Endodermal cell (in vitro differentiated cells): ENCODE measurements around the gene BNC2. TPM values are rescaled to one million over a fixed set of nuclear protein-coding genes. Genes with fewer than 3 reads are reported as not detected.

Experiments
- DNase-seq: peaks from one replicate; pipeline ENCODE4 v3.0.0-alpha.2; 2017
- H3K27ac ChIP-seq: 2 replicates; pipeline ENCODE4 v1.5.1; 2013; ENCODE audit warnings: mild to moderate bottlenecking, low read depth, low read length, moderate library complexity
- H3K27me3 ChIP-seq: 2 replicates; pipeline ENCODE4 v1.6.1; 2013; ENCODE audit warnings: mild to moderate bottlenecking, low read length, moderate library complexity; ENCODE audit not compliant: insufficient read depth, control insufficient read depth, poor library complexity, severe bottlenecking
- H3K36me3 ChIP-seq: 2 replicates; pipeline ENCODE4 v1.7.0; 2013; ENCODE audit warnings: mild to moderate bottlenecking, low read length, moderate library complexity; ENCODE audit not compliant: control insufficient read depth, insufficient read depth
- H3K4me1 ChIP-seq: one replicate; pipeline ENCODE4 v1.7.0; 2013; ENCODE audit warnings: low read length; ENCODE audit not compliant: control insufficient read depth, insufficient read depth
- H3K4me3 ChIP-seq: 2 replicates; pipeline ENCODE4 v1.5.1; 2013; ENCODE audit warnings: mild to moderate bottlenecking, low read length, moderate library complexity
- H3K9ac ChIP-seq: 2 replicates; pipeline ENCODE4 v1.6.1; 2013; ENCODE audit warnings: mild to moderate bottlenecking, low read length, moderate library complexity; ENCODE audit not compliant: poor library complexity, severe bottlenecking; ENCODE audit errors: extremely low read depth
- H3K9me3 ChIP-seq: 2 replicates; pipeline ENCODE4 v1.6.1; 2013; ENCODE audit warnings: mild to moderate bottlenecking, low read length, moderate library complexity; ENCODE audit not compliant: control insufficient read depth
- H3K27ac Mint-ChIP-seq: 2 replicates; pipeline ENCODE4 v1.8.0; 2020; ENCODE audit warnings: mixed read lengths
- H3K27me3 Mint-ChIP-seq: 2 replicates; pipeline ENCODE4 v1.8.0; 2021; ENCODE audit warnings: mild to moderate bottlenecking, mixed read lengths; ENCODE audit not compliant: insufficient read depth
- H3K36me3 Mint-ChIP-seq: 2 replicates; pipeline ENCODE4 v1.8.0; 2020; ENCODE audit warnings: low read depth, mixed read lengths
- H3K4me1 Mint-ChIP-seq: 2 replicates; pipeline ENCODE4 v1.8.0; 2020; ENCODE audit warnings: mixed read lengths
- H3K4me3 Mint-ChIP-seq: 2 replicates; pipeline ENCODE4 v1.8.0; 2020; ENCODE audit warnings: mild to moderate bottlenecking, moderate library complexity, mixed read lengths
- H3K9me3 Mint-ChIP-seq: 2 replicates; pipeline ENCODE4 v1.8.0; 2020; ENCODE audit warnings: mild to moderate bottlenecking, mixed read lengths
- WGBS, 2 experiments: methylation state at CpG; one replicate each; pipeline versions ENCODE4 v1.1.5 to v1.1.7; 2013; ENCODE audit warnings: missing lambda C conversion rate in 2 of 2, mixed read lengths in 1 of 2; ENCODE audit not compliant: insufficient coverage in 1 of 2, insufficient read length in 1 of 2; 5-methylcytosine and 5-hydroxymethylcytosine counted together
- total RNA-seq, 2 donors: library from RNA; stranded (reverse); fragmentation: NEBNext Ultra II Directional in 1 of 2; extraction: Animal tissue kit (Norgen Biotek cat#: 25700) in 1 of 2; gene quantifications; 2 replicates in 1 of 2; 3 replicates in 1 of 2; pipeline ENCODE4 v1.2.1, GENCODE V29; 2021
- TF ChIP-seq, protein P1 (sequence below): fragments of 200-600 bp; sonication (generic); conservative IDR thresholded peaks from 2 replicates; pipeline ENCODE4 v1.5.0; 2021; ENCODE audit warnings: antibody characterized with exemption, mild to moderate bottlenecking

BNC2 gene
- total RNA-seq, 2 donors from 2014 or later, result 3.0 to 10.5 TPM

DNA sequence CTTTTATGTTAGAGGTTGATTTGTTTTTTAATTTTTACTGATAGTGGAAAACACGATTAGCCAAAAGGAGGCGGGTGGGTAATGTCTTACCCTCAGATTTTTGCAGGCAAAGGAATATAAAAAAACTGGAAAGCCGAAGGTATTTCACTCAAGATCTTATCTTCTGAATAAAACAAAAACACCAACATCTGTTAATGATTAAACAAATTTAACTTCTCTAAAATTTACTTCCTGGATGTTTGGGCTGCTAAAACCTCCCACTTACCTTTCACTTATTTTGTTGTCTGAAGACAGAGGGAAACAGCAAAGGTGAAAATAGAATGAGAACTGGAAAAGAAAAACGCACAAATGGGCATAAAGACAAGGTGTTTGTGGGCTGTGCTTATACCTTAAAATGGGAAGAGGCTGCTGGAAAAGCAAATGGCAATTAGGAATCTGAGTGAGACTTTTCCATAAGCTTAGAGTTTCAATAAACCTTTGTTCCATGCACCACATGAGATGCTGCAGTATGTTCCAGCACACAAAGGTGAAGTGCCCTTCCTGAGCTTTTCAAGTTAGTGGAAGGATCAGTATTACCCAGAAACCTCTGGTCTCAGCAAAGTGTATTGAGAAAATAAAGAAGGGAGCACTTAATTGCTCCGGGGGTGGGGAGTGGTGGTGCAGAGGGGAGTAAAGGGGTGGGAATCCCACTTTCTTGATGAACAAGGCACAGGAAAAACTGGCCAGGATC lies 298.3 kb downstream of the BNC2 start:
- no peak overlapping the region for H3K4me3 Mint-ChIP-seq
- TF ChIP-seq, protein P1, sequence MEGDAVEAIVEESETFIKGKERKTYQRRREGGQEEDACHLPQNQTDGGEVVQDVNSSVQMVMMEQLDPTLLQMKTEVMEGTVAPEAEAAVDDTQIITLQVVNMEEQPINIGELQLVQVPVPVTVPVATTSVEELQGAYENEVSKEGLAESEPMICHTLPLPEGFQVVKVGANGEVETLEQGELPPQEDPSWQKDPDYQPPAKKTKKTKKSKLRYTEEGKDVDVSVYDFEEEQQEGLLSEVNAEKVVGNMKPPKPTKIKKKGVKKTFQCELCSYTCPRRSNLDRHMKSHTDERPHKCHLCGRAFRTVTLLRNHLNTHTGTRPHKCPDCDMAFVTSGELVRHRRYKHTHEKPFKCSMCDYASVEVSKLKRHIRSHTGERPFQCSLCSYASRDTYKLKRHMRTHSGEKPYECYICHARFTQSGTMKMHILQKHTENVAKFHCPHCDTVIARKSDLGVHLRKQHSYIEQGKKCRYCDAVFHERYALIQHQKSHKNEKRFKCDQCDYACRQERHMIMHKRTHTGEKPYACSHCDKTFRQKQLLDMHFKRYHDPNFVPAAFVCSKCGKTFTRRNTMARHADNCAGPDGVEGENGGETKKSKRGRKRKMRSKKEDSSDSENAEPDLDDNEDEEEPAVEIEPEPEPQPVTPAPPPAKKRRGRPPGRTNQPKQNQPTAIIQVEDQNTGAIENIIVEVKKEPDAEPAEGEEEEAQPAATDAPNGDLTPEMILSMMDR, result no peak
- Histone ChIP-seq H3K9ac (no peak overlapping the region), H3K9me3 (no peaks in the 10 kb centered on the region), H3K4me3 (no peak overlapping the region), H3K4me1 (peaks cover 6% of the 10 kb centered on the region), H3K27ac (no peak overlapping the region), H3K27me3 (no peaks in the 10 kb centered on the region), H3K36me3 (no peaks in the 10 kb centered on the region)
- 87 to 89% methylated on average over 5 of the region's 5 CpGs for WGBS, 2 experiments
- no peak overlapping the region for H3K27ac Mint-ChIP-seq
- no peaks in the 10 kb centered on the region for H3K9me3 Mint-ChIP-seq
- no peak for DNase-seq
- no peaks in the 10 kb centered on the region for H3K27me3 Mint-ChIP-seq
- H3K4me1 Mint-ChIP-seq, result peaks cover 30% of the 10 kb centered on the region
- H3K36me3 Mint-ChIP-seq, result no peaks in the 10 kb centered on the region

DNA sequence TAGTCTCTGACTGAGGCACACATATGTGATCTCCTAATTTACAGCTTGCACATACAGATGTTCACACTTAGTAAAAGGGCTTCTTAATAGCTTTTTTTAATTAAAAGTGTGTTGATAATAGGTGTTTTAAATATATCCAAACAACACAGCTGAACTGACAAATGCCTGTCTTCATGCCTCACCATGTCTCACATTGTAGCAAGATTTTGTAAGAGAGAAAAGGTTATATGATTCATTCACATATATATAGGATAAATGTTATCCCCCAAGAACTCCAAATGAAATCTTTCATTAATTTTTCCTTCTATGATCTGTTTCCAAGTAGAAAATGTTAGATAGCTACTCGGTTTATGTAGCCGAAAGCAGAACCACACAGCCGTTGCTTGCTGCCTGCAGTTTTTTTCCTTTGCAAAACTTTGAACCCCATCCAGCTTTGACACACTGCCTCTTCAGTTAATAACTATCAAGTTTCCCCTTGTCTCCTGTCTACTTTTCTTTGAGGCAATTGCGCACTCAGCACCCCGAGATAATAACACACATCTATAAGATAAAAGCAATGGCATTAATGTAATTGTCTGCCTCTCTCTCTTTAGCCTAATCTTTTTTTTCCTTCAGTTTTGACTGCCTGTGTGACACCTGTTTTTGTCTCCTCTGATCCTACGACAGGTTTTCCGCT lies 299.2 kb downstream of the BNC2 start:
- no peak overlapping the region for H3K9ac ChIP-seq
- no peaks in the 10 kb centered on the region for H3K9me3 Mint-ChIP-seq
- peaks cover 6% of the 10 kb centered on the region for H3K4me1 ChIP-seq
- H3K36me3 ChIP-seq, result no peaks in the 10 kb centered on the region
- TF ChIP-seq, protein P1, result no peak
- H3K36me3 Mint-ChIP-seq, result no peaks in the 10 kb centered on the region
- H3K4me3 ChIP-seq, result no peak overlapping the region
- no peak overlapping the region for H3K4me3 Mint-ChIP-seq
- H3K27ac Mint-ChIP-seq, result no peak overlapping the region
- 80 to 89% methylated on average over 5 to 7 of the region's 7 CpGs for WGBS, 2 experiments
- H3K27ac ChIP-seq, result no peak overlapping the region
- H3K4me1 Mint-ChIP-seq, result peaks cover 29% of the 10 kb centered on the region
- no peaks in the 10 kb centered on the region for H3K27me3 Mint-ChIP-seq
- DNase-seq, result no peak
- H3K27me3 ChIP-seq, result no peaks in the 10 kb centered on the region
- no peaks in the 10 kb centered on the region for H3K9me3 ChIP-seq

DNA sequence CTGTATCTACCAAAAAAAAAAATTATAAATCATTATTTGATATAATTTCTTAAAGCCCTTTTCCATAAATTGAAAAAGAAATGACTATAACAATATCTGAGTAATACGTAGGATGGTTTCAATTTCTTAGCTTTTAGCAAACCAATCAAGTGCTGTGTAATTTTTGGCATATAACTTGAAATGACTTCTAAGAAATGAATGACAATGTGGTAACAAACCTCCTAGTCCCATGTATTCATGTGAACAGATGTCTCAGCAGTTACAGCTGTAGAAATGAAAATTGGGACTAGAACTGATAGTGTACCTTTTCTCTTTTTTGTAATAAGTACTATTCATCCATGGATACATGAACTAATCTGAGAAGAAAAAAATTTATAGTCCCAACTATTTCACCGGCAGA lies 307.0 kb downstream of the BNC2 start:
- Histone ChIP-seq H3K27ac (no peak overlapping the region), H3K27me3 (no peaks in the 10 kb centered on the region), H3K4me1 (no peaks in the 10 kb centered on the region), H3K36me3 (no peaks in the 10 kb centered on the region), H3K9ac (no peak overlapping the region), H3K4me3 (no peak overlapping the region), H3K9me3 (no peaks in the 10 kb centered on the region)
- 87% methylated on average over 2 of the region's 2 CpGs; no CpG with 5 or more reads in 1 of the 2 experiments for WGBS, 2 experiments
- no peaks in the 10 kb centered on the region for H3K9me3 Mint-ChIP-seq
- DNase-seq, result no peak
- no peaks in the 10 kb centered on the region for H3K27me3 Mint-ChIP-seq
- H3K4me1 Mint-ChIP-seq, result peaks cover 10% of the 10 kb centered on the region
- H3K36me3 Mint-ChIP-seq, result no peaks in the 10 kb centered on the region
- H3K27ac Mint-ChIP-seq, result no peak overlapping the region
- no peak overlapping the region for H3K4me3 Mint-ChIP-seq
- TF ChIP-seq, protein P1, result no peak
